Vagina (tissue), 2 donors: ENCODE data around the gene NUDT13.
"Not testable (repeated sequence)": the region's sequence is repeated elsewhere in the genome, so short reads cannot be mapped to it uniquely, and the experiment has no call there.

Experiments
- POLR2A ChIP-seq, 2 donors: fragments of 450-650 bp; IDR thresholded peaks; one replicate each; pipeline ENCODE4 v1.6.1; 2017; ENCODE audit warnings: antibody characterized with exemption in 2 of 2, mild to moderate bottlenecking in 2 of 2, moderate library complexity in 2 of 2
- POLR2AphosphoS5 ChIP-seq, 2 donors: sonication (generic); formaldehyde crosslinking; IDR thresholded peaks; one replicate each; pipeline ENCODE4 v1.9.0; 2017; ENCODE audit warnings: antibody characterized with exemption in 2 of 2, mild to moderate bottlenecking in 2 of 2, low read depth in 1 of 2; ENCODE audit not compliant: insufficient read depth in 1 of 2
- TF ChIP-seq, protein P1 (sequence below), 3 experiments: fragments of 450-650 bp in 2 of 3; fragments of 200-600 bp in 1 of 3; sonication (generic) in 1 of 3; IDR thresholded peaks; one replicate each; pipeline ENCODE4 v1.5.1; 2017 to 2019; ENCODE audit warnings: antibody characterized with exemption in 3 of 3, mild to moderate bottlenecking in 2 of 3, moderate library complexity in 2 of 3

GRCh38 chr10:73112032-73112431 lies 1.8 kb downstream of the NUDT13 start:
- TF ChIP-seq, protein P1, sequence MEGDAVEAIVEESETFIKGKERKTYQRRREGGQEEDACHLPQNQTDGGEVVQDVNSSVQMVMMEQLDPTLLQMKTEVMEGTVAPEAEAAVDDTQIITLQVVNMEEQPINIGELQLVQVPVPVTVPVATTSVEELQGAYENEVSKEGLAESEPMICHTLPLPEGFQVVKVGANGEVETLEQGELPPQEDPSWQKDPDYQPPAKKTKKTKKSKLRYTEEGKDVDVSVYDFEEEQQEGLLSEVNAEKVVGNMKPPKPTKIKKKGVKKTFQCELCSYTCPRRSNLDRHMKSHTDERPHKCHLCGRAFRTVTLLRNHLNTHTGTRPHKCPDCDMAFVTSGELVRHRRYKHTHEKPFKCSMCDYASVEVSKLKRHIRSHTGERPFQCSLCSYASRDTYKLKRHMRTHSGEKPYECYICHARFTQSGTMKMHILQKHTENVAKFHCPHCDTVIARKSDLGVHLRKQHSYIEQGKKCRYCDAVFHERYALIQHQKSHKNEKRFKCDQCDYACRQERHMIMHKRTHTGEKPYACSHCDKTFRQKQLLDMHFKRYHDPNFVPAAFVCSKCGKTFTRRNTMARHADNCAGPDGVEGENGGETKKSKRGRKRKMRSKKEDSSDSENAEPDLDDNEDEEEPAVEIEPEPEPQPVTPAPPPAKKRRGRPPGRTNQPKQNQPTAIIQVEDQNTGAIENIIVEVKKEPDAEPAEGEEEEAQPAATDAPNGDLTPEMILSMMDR (IDR thresholded peaks at IDR 0.05): not testable (repeated sequence)
- TF ChIP-seq POLR2AphosphoS5 (IDR thresholded peaks at IDR 0.05; ENCODE audit: insufficient read depth in 1 of 2, low read depth in 1 of 2); POLR2A (IDR thresholded peaks at IDR 0.05): not testable (repeated sequence)
